NCI-H82 treated with DMSO at 0.1 percent for 48 hours (cell line): ENCODE data around the gene PRDM16.

Source experiments
- DNase-seq: peaks from one replicate; lab custom pipeline; 2025; ENCODE audit not compliant: unreplicated experiment; lab: John Stamatoyannopoulos, UW

PRDM16 gene

GRCh38 chr1:3067671-3068563 is 1.1 kb upstream of the PRDM16 start:
- DNase-seq = no peak

- DNase-seq = no peak
Measured at GRCh38 chr1:3069491-3070308, 697 bp downstream of the PRDM16 start.

- DNase-seq = no peak
Measured at GRCh38 chr1:3070309-3070643, 1.3 kb downstream of the PRDM16 start.

GRCh38 chr1:3070644-3071564 is 1.9 kb downstream of the PRDM16 start:
- DNase-seq = no peak

- DNase-seq = no peak
Measured at GRCh38 chr1:3071565-3072390, 2.8 kb downstream of the PRDM16 start.

DNA sequence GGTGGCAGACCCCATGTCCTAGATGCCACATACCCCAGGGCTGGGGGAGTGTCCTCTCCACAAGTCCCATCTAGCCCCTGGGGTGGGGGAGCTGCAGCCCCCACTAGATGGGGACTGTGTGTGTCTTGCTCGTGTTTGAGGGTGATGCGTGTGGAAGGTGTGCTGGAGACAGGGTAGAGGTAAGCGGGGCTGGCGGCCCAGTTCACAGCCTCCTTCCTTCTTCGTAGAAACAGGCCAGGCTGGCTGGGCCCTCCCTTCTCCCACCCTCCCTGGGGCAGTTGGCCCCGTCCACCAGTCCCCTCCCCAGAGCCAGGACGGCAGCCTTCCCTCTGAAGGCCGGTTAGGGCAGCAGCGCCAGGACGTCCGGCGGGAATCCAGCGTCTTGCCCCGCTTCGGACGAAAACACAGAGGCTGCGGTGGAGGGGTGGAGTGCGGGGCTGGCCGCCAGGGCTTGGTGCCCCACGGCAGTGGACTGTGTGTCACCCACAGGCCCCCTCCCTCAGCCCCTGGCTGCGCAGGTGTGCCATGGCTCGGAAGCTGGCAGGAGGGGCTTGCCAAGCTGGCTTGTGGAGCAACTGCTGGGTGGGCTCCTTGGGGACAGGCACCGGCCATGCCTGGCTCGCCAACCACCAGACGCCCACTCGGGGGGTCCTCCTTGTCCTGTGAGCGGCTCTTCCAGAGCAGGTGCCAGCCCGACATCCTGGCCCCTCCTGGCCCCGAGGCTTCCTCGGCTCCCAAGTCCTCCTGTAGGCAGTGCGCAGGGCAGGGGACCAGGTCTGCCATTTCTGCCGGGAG is 3.6 kb downstream of the PRDM16 start:
- DNase-seq = no peak

- no peak for DNase-seq
Measured at GRCh38 chr1:3073186-3073488, 4.1 kb downstream of the PRDM16 start.

DNA sequence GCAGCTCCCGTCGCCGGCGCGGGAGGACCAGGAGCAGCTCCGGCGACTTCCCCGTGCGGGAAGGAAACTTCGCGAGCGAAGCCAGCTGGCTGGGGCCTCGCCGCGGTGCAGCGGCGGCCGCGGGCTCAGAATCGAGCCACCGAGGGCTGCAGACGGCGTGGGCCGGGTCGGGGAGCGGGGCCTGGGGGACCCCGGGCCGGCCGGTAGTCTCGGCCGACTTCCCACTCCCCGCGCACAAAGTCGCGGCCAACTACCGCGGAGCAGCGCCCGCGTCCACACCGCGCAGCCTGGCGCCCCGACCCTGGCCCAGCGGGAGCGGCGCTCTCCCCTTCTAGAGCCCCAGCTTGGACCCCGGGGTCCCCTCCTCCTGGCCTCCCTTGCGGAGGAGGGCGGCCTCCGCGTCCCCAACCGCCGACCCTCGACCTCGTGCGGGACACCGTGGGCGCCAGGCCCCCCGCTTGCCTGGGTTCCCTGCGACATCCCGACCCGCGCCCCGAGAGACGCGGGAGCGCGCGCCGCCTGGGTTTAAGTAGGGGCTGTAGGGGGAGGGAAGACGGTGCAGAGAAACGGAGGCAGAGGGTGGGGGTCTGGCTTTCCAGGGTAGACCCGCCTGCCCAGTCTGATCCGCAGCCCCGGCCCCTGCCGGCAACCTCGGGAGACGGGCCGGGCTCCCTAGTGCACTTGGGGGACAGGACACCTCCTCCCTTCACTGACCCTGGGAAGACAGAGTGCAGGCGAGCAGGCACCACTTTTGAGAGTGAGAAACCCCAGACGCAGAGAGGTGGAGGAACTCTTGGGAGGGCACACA is 4.7 kb downstream of the PRDM16 start:
- no peak for DNase-seq

DNA sequence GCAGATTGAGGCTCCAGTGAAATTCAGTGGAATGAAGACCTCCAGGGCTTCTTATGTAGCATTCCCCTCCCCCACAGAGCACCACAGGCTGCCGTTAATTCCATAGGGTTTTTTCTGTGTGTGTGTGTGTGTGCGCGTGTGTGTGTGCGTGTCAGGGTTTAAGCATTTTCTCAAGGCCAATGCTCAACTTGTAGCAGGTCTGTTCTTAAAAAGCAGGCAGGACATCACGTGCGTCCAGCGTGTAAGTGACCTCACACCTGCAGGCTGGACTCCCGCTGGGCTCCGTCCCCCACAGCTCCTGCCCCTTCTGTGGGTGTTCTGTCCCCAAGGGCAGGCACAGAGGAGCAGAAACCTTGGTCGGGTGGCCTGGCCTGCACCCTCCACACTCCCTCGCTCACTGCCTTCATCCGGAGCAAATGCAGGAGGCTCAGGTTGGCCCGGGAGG is 5.3 kb downstream of the PRDM16 start:
- DNase-seq = no peak

DNA sequence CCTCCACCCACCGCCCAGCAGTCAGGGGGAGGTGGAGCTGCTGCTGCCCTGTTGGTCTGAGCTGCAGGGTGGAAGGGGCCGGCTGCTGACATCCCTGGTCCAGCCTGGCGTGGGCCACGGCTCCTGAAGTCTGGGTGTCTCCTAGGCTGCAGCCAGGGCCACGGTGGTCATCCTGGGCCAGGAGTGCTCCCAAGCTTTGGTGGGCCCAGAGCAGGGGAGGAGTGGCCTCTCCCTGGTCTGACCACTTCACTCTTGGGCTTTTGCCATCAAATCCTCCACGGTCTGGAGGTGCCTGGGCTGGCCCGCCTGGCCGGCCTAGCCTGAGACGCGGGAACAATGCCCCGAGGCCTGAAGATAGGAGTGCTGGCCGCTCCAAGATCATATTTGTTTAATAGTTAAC is 5.8 kb downstream of the PRDM16 start:
- no peak for DNase-seq

DNA sequence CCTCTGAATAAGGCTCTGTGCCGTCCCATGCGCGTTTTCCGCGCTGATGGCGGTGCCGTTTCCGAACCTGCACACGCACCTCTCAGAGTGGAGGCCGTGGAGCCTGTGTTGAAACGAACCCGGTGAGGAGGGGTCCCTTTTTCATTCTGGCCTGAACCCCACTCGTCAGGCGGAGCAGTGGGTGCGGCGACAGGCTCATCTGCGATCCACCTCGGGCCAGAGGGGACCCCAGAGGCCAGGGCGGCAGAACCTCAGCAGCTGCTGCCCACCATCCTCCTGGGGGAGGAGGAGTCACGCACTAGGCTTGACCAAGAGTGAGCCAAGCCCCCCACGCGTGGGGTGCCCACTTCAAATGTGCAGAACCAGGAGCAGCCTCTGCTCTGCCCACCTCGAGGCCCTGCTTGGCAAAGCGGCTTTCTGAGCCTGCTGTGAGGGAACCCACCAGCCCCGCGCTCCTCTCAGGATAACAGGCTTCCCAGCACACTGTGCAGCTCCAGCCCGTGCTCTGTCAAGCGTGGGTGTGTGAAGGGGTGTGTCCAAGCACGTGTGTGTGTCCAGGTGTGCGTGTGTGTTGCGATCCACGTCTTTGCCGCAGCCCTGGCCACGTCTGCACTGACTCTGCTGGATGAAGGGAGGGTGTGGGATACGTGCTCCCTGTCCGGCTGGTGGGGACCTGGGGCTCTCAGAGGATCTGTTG is 6.8 kb downstream of the PRDM16 start:
- DNase-seq = no peak

DNA sequence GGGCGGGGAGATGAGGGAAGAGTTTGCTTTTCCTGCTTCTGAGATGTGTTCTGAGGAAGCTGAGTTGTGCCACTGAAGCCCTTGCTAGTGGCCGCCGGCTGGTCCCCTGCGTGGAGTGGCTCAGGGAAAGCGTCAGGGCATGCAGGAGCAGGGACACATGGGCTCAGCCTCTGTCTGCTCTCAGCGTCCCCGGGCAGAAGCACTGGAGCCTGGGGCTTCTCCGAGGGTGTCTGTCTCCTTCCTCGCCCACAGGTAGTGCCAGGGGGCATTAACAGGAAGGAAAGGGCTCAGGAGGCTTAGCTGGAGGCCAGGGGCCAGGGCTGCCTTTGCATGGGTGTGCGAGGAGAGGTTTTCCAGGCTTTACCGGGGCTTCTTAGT is 7.3 kb downstream of the PRDM16 start:
- DNase-seq = no peak

GRCh38 chr1:3077081-3077480 is 8.1 kb downstream of the PRDM16 start:
- DNase-seq = no peak

DNA sequence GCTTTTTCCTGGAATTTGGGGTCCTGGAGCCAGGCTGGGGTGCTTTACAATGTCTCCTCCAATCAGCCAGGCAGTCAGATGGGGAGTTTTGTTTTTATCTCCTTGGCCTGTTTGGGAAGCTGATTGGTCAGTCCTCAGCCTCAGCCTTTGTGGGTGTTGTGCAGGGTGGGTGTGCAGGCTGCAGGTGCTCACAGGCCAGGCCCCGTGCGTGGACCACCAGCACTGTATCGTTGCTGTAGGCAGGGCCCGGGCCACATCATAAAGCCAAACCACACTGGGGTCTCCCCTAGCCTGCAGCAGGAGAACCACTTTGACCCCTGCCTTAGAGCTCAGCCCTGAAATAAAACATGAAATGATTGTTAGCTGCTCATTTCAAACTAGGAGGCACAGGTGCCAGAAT is 8.6 kb downstream of the PRDM16 start:
- no peak for DNase-seq

DNA sequence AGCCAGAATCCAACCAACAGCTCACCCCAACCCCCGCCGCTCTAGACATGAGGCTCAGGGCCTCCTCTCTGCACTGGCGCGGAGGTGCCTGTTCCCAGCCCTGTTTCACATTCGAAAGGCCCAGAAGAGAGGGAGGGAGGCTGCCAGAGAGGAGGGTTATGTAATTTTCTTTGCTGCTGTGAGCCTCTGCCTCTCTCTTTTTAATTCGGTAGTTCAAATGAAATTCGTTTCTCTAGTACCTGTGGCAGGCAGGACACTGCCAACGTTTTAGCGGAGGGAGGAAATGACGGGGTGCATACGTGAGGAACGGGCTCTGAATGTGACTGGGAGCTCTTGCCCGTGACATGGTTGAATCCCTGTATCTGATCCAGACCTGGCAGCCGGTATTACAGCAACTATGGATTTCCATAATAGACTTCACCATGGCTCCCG is 9.4 kb downstream of the PRDM16 start:
- no peak for DNase-seq

GRCh38 chr1:3078871-3079270 is 9.9 kb downstream of the PRDM16 start:
- no peak for DNase-seq

GRCh38 chr1:3079381-3080052 is 10.5 kb downstream of the PRDM16 start:
- DNase-seq = no peak
